AG04450 (cell line): ENCODE data around the gene TTC28. TPM values are rescaled to one million over a fixed set of nuclear protein-coding genes. Genes with fewer than 3 reads are reported as not detected.

Experiments used
- CTCF ChIA-PET: fragments of 300-600, 350-600 bp; formaldehyde crosslinking; extraction: SDS; loops from one replicate; lab custom pipeline; 2022; ENCODE audit warnings: antibody characterized with exemption, inconsistent platforms; lab: Charles Lee
- POLR2A ChIA-PET: fragments of 350-600 bp; formaldehyde crosslinking; extraction: SDS; loops from one replicate; lab custom pipeline; 2021; ENCODE audit warnings: antibody characterized with exemption, inconsistent platforms; lab: Yijun Ruan, JAX
- DNase-seq: peaks from one replicate; pipeline ENCODE4 v3.0.0-alpha.2; 2011; ENCODE audit warnings: low read depth, low spot score
- H3K27ac ChIP-seq: one replicate; pipeline ENCODE4 v1.5.1; 2012; ENCODE audit warnings: low read depth, low read length, control low read depth
- H3K27me3 ChIP-seq: one replicate; pipeline ENCODE4 v1.6.0; 2012; ENCODE audit warnings: low read length; ENCODE audit not compliant: control insufficient read depth, insufficient read depth
- H3K4me3 ChIP-seq: 2 replicates; pipeline ENCODE4 v1.5.1; 2011; ENCODE audit warnings: mild to moderate bottlenecking, low read depth, low read length, control low read depth
- H3K9me3 ChIP-seq: 2 replicates; pipeline ENCODE4 v1.5.1; 2012; ENCODE audit warnings: low read length; ENCODE audit not compliant: control insufficient read depth, insufficient read depth
- CTCF ChIP-seq: IDR thresholded peaks from 2 replicates; pipeline ENCODE4 v1.5.1; 2011; ENCODE audit warnings: low read depth, low read length, control low read depth, inconsistent platforms
- polyA plus RNA-seq: library from polyadenylated mRNA; depleted of rRNA; stranded (reverse); fragments of >200 nt; gene quantifications from 2 replicates; pipeline ENCODE4 v1.2.3, GENCODE V29; 2011

The TTC28 gene
- polyA plus RNA-seq, 1 experiment: 11.2 TPM

- ChIA-PET POLR2A (no interaction called here), CTCF (interaction anchor here (1.6 kb wide), 1 partner anchor 103 kb away, joined by 5 read pairs; no protein-coding TSS in a partner anchor)
- Histone ChIP-seq H3K9me3 (no peaks in the 10 kb centered on the region; the same call in 1 of the 2 replicates), H3K27ac (no peak overlapping the region), H3K4me3 (no peak overlapping the region), H3K27me3 (no peaks in the 10 kb centered on the region)
- TF ChIP-seq CTCF: no peak
- no peak for DNase-seq
Observed at GRCh38 chr22:27983361-27983791, 696.3 kb downstream of the TTC28 start.

GRCh38 chr22:27982630-27983180 lies 696.9 kb downstream of the TTC28 start:
- ChIA-PET POLR2A (no interaction called here), CTCF (interaction anchor here (1.6 kb wide), 1 partner anchor 103 kb away, joined by 5 read pairs; no protein-coding TSS in a partner anchor)
- no peak overlapping the region for H3K27ac ChIP-seq
- H3K4me3 ChIP-seq: no peak overlapping the region
- H3K9me3 ChIP-seq: no peaks in the 10 kb centered on the region; the same call in 1 of the 2 replicates
- no peak for TF ChIP-seq CTCF
- no peak for DNase-seq
- no peaks in the 10 kb centered on the region for H3K27me3 ChIP-seq

DNA sequence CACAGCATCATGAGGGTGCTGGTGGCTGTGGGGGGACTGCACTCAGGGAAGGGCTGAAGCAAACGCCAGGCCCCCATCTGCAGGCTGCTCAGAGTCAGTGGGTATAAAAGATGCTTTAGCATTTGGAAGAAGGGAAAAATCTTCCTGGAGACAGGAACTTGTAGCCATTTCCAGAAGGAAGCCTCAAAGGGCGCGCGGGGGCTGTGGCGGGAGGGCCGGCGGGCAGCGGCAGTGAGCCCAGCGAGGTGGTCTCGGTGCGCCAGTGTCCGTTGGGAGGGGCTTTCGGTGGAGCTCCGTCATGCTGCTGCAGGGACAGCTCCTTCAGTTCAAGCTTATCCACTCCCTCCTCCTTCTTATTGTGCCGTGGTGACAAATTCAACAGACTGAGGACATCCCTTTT lies 697.5 kb downstream of the TTC28 start:
- no peak for DNase-seq
- Histone ChIP-seq H3K4me3 (no peak overlapping the region), H3K9me3 (no peaks in the 10 kb centered on the region; the same call in 1 of the 2 replicates), H3K27ac (no peak overlapping the region), H3K27me3 (no peaks in the 10 kb centered on the region)
- ChIA-PET CTCF (interaction anchor here (1.5 kb wide), 1 partner anchor 96 kb away, joined by 4 read pairs; no protein-coding TSS in a partner anchor), POLR2A (no interaction called here)
- no peak for TF ChIP-seq CTCF

DNA sequence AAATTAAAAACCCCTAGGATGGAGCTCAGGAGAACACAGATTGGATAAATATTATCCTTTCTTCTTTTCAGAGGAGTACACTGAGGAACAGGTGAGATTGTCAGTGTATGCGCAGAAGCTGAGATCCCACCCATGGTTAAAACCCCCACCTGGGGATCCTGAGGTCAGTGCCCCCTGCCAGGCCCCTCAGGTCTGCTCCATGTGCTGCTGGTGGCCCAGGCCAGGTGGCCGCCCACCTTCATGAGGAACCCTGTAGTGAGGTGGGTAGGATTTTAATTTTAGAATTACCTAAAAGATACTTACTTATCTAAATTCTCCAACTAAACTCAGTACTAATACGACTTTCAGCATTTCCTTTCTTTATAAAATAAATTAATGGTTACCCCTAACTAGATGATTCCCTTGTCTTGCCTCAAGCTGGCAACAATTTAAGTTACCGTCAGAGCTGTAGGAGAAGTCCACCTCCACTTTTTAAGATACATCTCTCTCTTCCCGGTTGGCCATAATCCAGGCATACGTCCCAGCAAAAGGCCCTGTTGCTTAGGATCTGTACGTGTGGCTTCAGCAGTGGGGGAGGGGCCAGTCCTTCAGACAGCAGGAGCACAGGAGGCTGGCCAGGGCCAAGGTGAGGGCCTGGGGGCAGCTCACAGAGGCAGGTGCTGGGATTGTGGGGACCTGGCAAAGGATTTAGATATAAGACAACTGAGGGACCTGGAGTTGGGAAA lies 699.1 kb downstream of the TTC28 start:
- TF ChIP-seq CTCF: no peak
- DNase-seq: no peak
- H3K9me3 ChIP-seq: no peaks in the 10 kb centered on the region; the same call in 1 of the 2 replicates
- ChIA-PET CTCF (interaction anchor here (0.6 to 1.5 kb wide), 4 partner anchors 9 to 1307 kb away, joined by 3 to 4 read pairs (median 4); no protein-coding TSS in a partner anchor), POLR2A (no interaction called here)
- no peaks in the 10 kb centered on the region for H3K27me3 ChIP-seq
- no peak overlapping the region for H3K4me3 ChIP-seq
- H3K27ac ChIP-seq: no peak overlapping the region

DNA sequence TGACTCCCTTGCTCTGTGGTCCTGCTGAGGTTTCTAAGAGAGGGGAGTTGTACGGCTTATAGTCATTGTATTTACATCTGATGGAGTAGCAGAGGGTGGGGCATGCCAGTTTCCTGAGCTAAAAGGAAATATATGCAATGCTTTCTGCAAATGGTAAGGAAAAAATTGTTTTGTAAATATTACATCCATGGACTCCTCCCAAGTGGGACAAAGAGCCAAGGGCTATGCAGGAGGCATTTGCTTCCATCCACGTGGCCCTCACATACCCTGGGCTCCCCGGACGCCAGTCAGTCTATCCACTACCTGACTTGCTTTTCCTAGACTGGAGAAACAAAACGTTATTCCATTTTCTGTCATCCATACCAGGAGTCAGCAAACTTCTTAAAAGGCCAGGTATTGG lies 700.8 kb downstream of the TTC28 start:
- CTCF ChIA-PET: no interaction called here
- TF ChIP-seq CTCF: no peak
- Histone ChIP-seq H3K4me3 (no peak overlapping the region), H3K27ac (no peak overlapping the region), H3K9me3 (no peaks in the 10 kb centered on the region; the same call in 1 of the 2 replicates), H3K27me3 (no peaks in the 10 kb centered on the region)
- DNase-seq: no peak
- POLR2A ChIA-PET: no interaction called here
